Activated CD4-positive, alpha-beta T cell treated with anti-CD3 and anti-CD28 coated beads, Interleukin-2, amount 10 ng/mL, durations not matched to agents 24 days and 14 days (primary cell): Measurements from ENCODE around the gene CEP19. TPM values are rescaled to one million over a fixed set of nuclear protein-coding genes. Genes with fewer than 3 reads are reported as not detected.

ENCODE experiments used
- DNase-seq: peaks from one replicate; pipeline ENCODE4 v3.0.0; 2022
- H3K27ac Mint-ChIP-seq: one replicate; pipeline ENCODE4 v1.8.0; 2022; ENCODE audit warnings: mild to moderate bottlenecking, mixed read lengths
- H3K27me3 Mint-ChIP-seq: one replicate; pipeline ENCODE4 v1.8.0; 2022; ENCODE audit warnings: mixed read lengths
- H3K36me3 Mint-ChIP-seq: one replicate; pipeline ENCODE4 v1.8.0; 2022; ENCODE audit warnings: low read depth, mild to moderate bottlenecking, mixed read lengths
- H3K4me1 Mint-ChIP-seq: one replicate; pipeline ENCODE4 v1.8.0; 2021; ENCODE audit warnings: mixed read lengths
- H3K4me3 Mint-ChIP-seq: one replicate; pipeline ENCODE4 v1.8.0; 2022; ENCODE audit warnings: mild to moderate bottlenecking, moderate library complexity, mixed read lengths
- H3K9me3 Mint-ChIP-seq: one replicate; pipeline ENCODE4 v1.8.0; 2021; ENCODE audit warnings: mixed read lengths
- intact Hi-C: fragments of 100-400 bp; cut with micrococcal nuclease; formaldehyde crosslinking; loops from one replicate; pipeline ENCODE4 v1.15.1; 2023
- total RNA-seq: library from RNA; stranded (reverse); gene quantifications from 2 replicates; pipeline ENCODE4 v1.2.3, GENCODE V29; 2022

CEP19 gene
- total RNA-seq, 1 donor from 2014 or later, result 3.9 TPM

DNA sequence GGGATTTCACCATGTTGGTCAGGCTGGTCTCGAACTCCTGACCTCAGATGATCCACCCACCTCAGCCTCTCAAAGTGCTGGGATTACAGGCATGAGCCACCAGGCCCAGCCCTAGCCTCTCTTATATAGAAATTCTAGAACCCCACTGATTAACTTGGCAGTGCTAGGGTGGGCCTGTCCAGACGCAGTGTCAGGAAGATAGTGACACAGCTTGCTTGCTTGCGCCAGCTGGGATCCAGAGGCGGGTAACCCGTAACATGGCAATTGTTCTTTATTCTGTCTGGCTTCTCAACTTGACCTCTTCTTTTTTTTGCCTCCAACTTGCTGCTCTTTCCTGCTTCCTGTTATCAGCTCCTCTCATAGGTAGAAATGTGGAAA lies 16.2 kb downstream of the CEP19 start:
- DNase-seq, result no peak
- peak overlapping the region; percentile 59 for H3K4me3 Mint-ChIP-seq

DNA sequence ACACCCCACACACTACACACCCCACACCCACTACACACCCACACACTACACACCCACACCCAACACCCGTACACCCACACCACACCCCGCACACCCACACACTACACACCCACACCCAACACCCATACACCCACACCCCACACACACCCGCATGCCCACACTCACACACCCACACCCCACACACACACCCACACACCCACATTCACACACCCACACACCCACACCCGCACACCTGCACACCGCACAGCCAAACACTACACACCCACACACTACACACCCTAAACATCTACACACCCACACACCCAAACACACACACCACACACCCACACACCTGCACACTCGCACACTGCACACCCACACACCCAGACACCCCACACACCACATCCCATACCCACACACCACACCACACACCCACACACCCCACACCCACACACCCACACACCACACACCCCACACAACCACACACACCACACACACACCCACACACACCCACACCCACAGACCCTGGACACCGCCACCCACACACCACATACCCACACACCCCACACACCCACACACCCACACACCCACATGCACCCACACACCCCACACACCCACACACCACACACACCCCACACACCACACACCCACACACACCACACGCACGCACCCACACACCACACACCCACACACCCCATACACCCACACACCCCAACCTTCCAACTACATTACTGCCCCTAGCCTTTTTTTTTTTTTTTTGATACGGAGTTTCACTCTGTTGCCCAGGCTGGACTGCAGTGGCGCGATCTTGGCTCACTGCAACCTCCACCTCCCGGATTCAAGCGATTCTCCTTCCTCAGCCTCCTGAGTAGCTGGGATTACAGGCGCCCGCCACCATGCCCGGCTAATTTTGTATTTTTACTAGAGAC lies 16.9 kb downstream of the CEP19 start:
- H3K27ac Mint-ChIP-seq, result peak overlapping the region; percentile 94
- peaks cover 17% of the 10 kb centered on the region for H3K4me1 Mint-ChIP-seq
- peaks cover 4% of the 10 kb centered on the region for H3K9me3 Mint-ChIP-seq
- H3K4me3 Mint-ChIP-seq, result peak overlapping the region; percentile 59
- peaks cover 4% of the 10 kb centered on the region for H3K36me3 Mint-ChIP-seq
- intact Hi-C loops, result loop anchor here (1.0 to 2.0 kb wide), 2 partner anchors 56 to 192 kb away; partner anchors contain the start of genes NRROS and RNF168
- H3K27me3 Mint-ChIP-seq, result peaks cover 5% of the 10 kb centered on the region
- peak; percentile 62 for DNase-seq

More for the DNA sequence above, 16.2 kb downstream of the CEP19 start:
- Mint-ChIP-seq H3K9me3 (peaks cover 4% of the 10 kb centered on the region), H3K4me1 (peaks cover 17% of the 10 kb centered on the region), H3K36me3 (peaks cover 4% of the 10 kb centered on the region), H3K27me3 (peaks cover 5% of the 10 kb centered on the region), H3K27ac (peak overlapping the region; percentile 94)
- intact Hi-C loops, result loop anchor here (2.0 kb wide), 2 partner anchors 15 to 57 kb away; partner anchors contain the start of gene NRROS

DNA sequence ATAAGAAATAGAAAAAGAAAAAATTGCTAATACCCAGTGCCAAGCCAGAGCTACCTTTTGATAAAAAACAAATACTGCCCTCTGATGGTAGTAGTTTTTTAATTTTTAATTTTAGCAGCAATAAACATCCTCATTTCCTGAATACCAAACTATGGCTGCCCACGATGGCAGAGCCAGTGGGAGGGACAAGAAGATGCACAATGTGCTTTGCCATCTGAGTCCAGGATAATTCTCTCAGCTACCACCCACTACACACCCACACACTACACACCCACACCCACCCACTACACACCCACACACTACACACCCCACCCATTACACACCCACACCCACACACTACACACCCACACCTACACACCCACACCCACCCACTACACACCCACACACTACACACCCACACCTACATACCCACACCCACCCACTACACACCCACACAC lies 17.8 kb downstream of the CEP19 start:
- no peak overlapping the region for H3K4me3 Mint-ChIP-seq
- peaks cover 4% of the 10 kb centered on the region for H3K9me3 Mint-ChIP-seq
- peaks cover 4% of the 10 kb centered on the region for H3K36me3 Mint-ChIP-seq
- peak; percentile 63 for DNase-seq
- intact Hi-C loops, result loop anchor here (1.0 to 2.0 kb wide), 2 partner anchors 55 to 191 kb away; partner anchors contain the start of genes NRROS and RNF168
- H3K4me1 Mint-ChIP-seq, result peaks cover 17% of the 10 kb centered on the region
- H3K27me3 Mint-ChIP-seq, result peaks cover 5% of the 10 kb centered on the region
- H3K27ac Mint-ChIP-seq, result peak overlapping the region; percentile 89

DNA sequence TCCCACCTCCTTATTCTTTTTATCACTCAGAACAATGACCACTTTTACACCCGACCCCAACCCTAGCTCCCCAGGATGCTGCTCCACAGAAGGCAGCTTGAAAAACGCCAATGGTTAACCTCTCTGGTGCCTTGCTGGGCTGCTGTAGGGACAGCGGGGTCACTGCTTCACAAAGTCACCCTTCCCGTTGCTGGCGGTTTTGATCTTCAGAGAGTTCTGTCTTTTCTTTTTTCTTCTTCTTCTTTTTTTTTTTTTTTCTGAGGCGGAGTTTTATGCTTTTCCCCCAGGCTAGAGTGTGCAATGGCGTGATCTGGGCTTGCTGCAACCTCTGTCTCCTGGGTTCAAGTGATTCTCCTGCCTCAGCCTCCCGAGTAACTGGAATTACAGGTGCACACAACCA lies 20.7 kb downstream of the CEP19 start:
- H3K9me3 Mint-ChIP-seq, result peaks cover 4% of the 10 kb centered on the region
- DNase-seq, result no peak
- intact Hi-C loops, result no loop called here
- H3K4me1 Mint-ChIP-seq, result peaks cover 23% of the 10 kb centered on the region
- H3K36me3 Mint-ChIP-seq, result peaks cover 4% of the 10 kb centered on the region
- no peak overlapping the region for H3K4me3 Mint-ChIP-seq
- no peak overlapping the region for H3K27ac Mint-ChIP-seq
- peaks cover 5% of the 10 kb centered on the region for H3K27me3 Mint-ChIP-seq

- peaks cover 1% of the 10 kb centered on the region for H3K27me3 Mint-ChIP-seq
- H3K4me3 Mint-ChIP-seq, result no peak overlapping the region
- peaks cover 20% of the 10 kb centered on the region for H3K4me1 Mint-ChIP-seq
- H3K36me3 Mint-ChIP-seq, result peaks cover 2% of the 10 kb centered on the region
- H3K27ac Mint-ChIP-seq, result no peak overlapping the region
- H3K9me3 Mint-ChIP-seq, result peaks cover 2% of the 10 kb centered on the region
- DNase-seq, result no peak
- intact Hi-C loops, result no loop called here
Measured at GRCh38 chr3:196689941-196690660, 21.9 kb downstream of the CEP19 start.

- no peak for DNase-seq
- Mint-ChIP-seq H3K4me3 (no peak overlapping the region), H3K4me1 (peaks cover 23% of the 10 kb centered on the region), H3K27ac (no peak overlapping the region), H3K36me3 (no peaks in the 10 kb centered on the region), H3K9me3 (no peaks in the 10 kb centered on the region), H3K27me3 (no peaks in the 10 kb centered on the region)
- intact Hi-C loops, result no loop called here
Measured at GRCh38 chr3:196688349-196688748, 23.7 kb downstream of the CEP19 start.

DNA sequence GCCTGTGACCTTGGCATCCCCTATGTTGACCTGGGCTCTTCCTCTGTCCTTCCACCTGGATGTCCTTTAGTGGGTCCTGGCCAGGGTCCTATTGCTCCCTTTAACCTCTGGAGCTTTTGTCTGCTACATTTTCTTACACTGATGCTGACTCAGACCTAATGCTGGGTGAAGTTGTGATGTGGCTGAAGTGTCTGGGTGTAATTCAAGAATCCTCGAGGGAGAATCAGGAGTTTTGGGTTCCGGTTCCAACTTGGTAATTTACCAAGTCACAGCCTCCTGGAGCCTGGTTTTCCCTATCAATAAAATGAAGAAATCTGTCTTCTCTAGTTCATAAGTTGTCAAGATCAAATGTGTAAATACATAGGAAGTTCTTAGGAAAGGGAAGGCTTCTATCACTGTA lies 25.6 kb downstream of the CEP19 start:
- intact Hi-C loops, result no loop called here
- no peak for DNase-seq
- no peak overlapping the region for H3K27ac Mint-ChIP-seq

GRCh38 chr3:196684548-196685407 lies 27.3 kb downstream of the CEP19 start:
- H3K36me3 Mint-ChIP-seq, result peaks cover 6% of the 10 kb centered on the region

More for the DNA sequence above, 25.6 kb downstream of the CEP19 start:
- H3K4me1 Mint-ChIP-seq, result peaks cover 20% of the 10 kb centered on the region
- H3K36me3 Mint-ChIP-seq, result peaks cover 6% of the 10 kb centered on the region
- H3K27me3 Mint-ChIP-seq, result no peaks in the 10 kb centered on the region
- H3K9me3 Mint-ChIP-seq, result no peaks in the 10 kb centered on the region
- H3K4me3 Mint-ChIP-seq, result no peak overlapping the region

DNA sequence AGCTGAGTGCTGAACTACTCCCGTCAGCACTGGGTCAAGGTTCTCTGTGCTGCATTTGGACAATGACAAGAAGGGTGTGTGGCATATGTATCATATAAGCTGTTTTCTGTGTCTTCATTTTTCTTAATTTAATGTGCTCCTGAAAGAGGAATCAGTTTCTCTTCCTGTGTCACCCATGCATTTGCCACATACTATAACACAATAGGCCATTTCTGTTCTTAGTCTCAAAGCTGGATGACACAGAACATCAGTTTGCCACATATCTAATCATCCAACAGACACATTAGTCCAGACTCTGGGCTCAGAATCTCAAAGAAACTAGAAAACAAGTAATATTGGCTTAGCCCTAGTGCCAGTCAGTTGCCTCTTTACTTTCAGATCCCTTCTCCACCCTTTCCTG lies 34.1 kb downstream of the CEP19 start:
- Mint-ChIP-seq H3K27ac (peak overlapping the region; percentile 50), H3K27me3 (peaks cover 3% of the 10 kb centered on the region), H3K4me3 (no peak overlapping the region), H3K36me3 (peaks cover 4% of the 10 kb centered on the region), H3K4me1 (peaks cover 18% of the 10 kb centered on the region), H3K9me3 (no peaks in the 10 kb centered on the region)
- no peak for DNase-seq
- intact Hi-C loops, result no loop called here

More at GRCh38 chr3:196684548-196685407, 27.3 kb downstream of the CEP19 start:
- H3K4me3 Mint-ChIP-seq, result peak overlapping the region; percentile 48
- no peaks in the 10 kb centered on the region for H3K27me3 Mint-ChIP-seq
- peak overlapping the region; percentile 49 for H3K27ac Mint-ChIP-seq
- peaks cover 20% of the 10 kb centered on the region for H3K4me1 Mint-ChIP-seq
- peak; percentile 91 for DNase-seq
- no peaks in the 10 kb centered on the region for H3K9me3 Mint-ChIP-seq
- intact Hi-C loops, result loop anchor here (1.0 to 2.0 kb wide), 4 partner anchors 44 to 147 kb away; no protein-coding TSS in a partner anchor

DNA sequence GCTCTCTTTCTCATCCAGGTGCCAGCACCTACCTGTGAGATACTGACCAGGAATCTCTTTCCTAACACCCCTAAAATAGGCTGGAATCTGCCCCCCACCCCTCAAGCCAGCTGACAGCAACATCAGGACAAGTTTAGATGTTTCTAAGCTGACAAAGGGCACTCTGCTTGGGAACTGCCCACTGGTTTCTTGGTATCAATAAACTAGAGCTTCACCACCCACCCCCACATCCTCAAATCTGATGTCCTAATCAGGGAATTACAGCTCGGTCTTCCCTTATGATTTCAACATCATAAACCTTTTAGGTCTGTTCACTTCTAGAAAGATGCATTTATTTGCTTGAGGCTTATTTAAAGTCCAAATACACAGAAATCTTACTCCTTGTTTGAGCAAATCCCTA lies 34.7 kb downstream of the CEP19 start:
- H3K27me3 Mint-ChIP-seq, result peaks cover 3% of the 10 kb centered on the region
- H3K4me3 Mint-ChIP-seq, result no peak overlapping the region
- intact Hi-C loops, result no loop called here
- peaks cover 2% of the 10 kb centered on the region for H3K36me3 Mint-ChIP-seq
- no peak for DNase-seq
- H3K4me1 Mint-ChIP-seq, result peaks cover 18% of the 10 kb centered on the region
- no peaks in the 10 kb centered on the region for H3K9me3 Mint-ChIP-seq
- no peak overlapping the region for H3K27ac Mint-ChIP-seq

- H3K9me3 Mint-ChIP-seq, result no peaks in the 10 kb centered on the region
- H3K4me3 Mint-ChIP-seq, result no peak overlapping the region
- H3K27ac Mint-ChIP-seq, result no peak overlapping the region
- intact Hi-C loops, result no loop called here
- H3K36me3 Mint-ChIP-seq, result no peaks in the 10 kb centered on the region
- H3K4me1 Mint-ChIP-seq, result peaks cover 30% of the 10 kb centered on the region
- peaks cover 2% of the 10 kb centered on the region for H3K27me3 Mint-ChIP-seq
- DNase-seq, result no peak
Measured at GRCh38 chr3:196673632-196674031, 38.4 kb downstream of the CEP19 start.

GRCh38 chr3:196670339-196670738 lies 41.7 kb downstream of the CEP19 start:
- Mint-ChIP-seq H3K4me1 (peaks cover 14% of the 10 kb centered on the region), H3K9me3 (no peaks in the 10 kb centered on the region), H3K4me3 (peak overlapping the region; percentile 59), H3K36me3 (no peaks in the 10 kb centered on the region), H3K27ac (peak overlapping the region; percentile 73), H3K27me3 (no peaks in the 10 kb centered on the region)
- intact Hi-C loops, result no loop called here
- DNase-seq, result no peak
